Caco-2 (cell line): ENCODE results near the gene ATXN7L1. TPM values are rescaled to one million over a fixed set of nuclear protein-coding genes. Genes with fewer than 3 reads are reported as not detected.
"Not testable (repeated sequence)": the region's sequence is repeated elsewhere in the genome, so short reads cannot be mapped to it uniquely, and the experiment has no call there.

Experiments used
- BruUV-seq: library from RNA; stranded (reverse); fragments of 400-500 nt; replicated peaks from 2 replicates; lab custom pipeline; 2021; lab: Mats Ljungman, UMichigan
- CTCF ChIA-PET: fragments of 300-600 bp; sonication (Branson Sonifier 250); formaldehyde crosslinking; loops from one replicate; lab custom pipeline; 2022; ENCODE audit warnings: antibody characterized with exemption; lab: Charles Lee
- POLR2A ChIA-PET: fragments of 300-600 bp; sonication (Branson Sonifier 250); formaldehyde crosslinking; loops from one replicate; lab custom pipeline; 2022; ENCODE audit warnings: antibody characterized with exemption; lab: Charles Lee
- DNase-seq, 2 experiments: peaks; one replicate each; pipeline versions ENCODE4 v3.0.0 to v3.0.0-alpha.2; 2020 to 2022
- H3K27me3 ChIP-seq: replicated peaks from 2 replicates; pipeline ENCODE4 v1.6.0; 2011; ENCODE audit warnings: low read length; ENCODE audit not compliant: control insufficient read depth, insufficient read depth
- H3K36me3 ChIP-seq: 2 replicates; pipeline ENCODE4 v1.5.1; 2011; ENCODE audit warnings: low read length; ENCODE audit not compliant: control insufficient read depth, insufficient read depth
- H3K4me1 ChIP-seq: fragments of 250-450 bp; sonication (Bioruptor Pico); 2 replicates; pipeline ENCODE4 v1.5.1; 2020; ENCODE audit warnings: mild to moderate bottlenecking
- H3K4me3 ChIP-seq: 2 replicates; pipeline ENCODE4 v1.5.1; 2011; ENCODE audit warnings: low read depth, mild to moderate bottlenecking, control low read depth, low read length
- H3K9me3 ChIP-seq: fragments of 250-450 bp; sonication (Bioruptor Pico); 2 replicates; pipeline ENCODE4 v1.5.1; 2020; ENCODE audit warnings: mild to moderate bottlenecking, moderate library complexity
- H3K27ac Mint-ChIP-seq: one replicate; pipeline ENCODE4 v1.8.0; 2022; ENCODE audit warnings: mixed read lengths; ENCODE audit not compliant: unreplicated experiment
- H3K27me3 Mint-ChIP-seq: one replicate; pipeline ENCODE4 v1.8.0; 2022; ENCODE audit warnings: mixed read lengths; ENCODE audit not compliant: insufficient read depth, unreplicated experiment
- H3K36me3 Mint-ChIP-seq: one replicate; pipeline ENCODE4 v1.8.0; 2022; ENCODE audit warnings: mild to moderate bottlenecking, mixed read lengths; ENCODE audit not compliant: insufficient read depth, unreplicated experiment
- H3K4me1 Mint-ChIP-seq: one replicate; pipeline ENCODE4 v1.8.0; 2022; ENCODE audit warnings: low read depth, mixed read lengths; ENCODE audit not compliant: unreplicated experiment
- H3K4me3 Mint-ChIP-seq: one replicate; pipeline ENCODE4 v1.8.0; 2022; ENCODE audit warnings: mild to moderate bottlenecking, moderate library complexity, mixed read lengths; ENCODE audit not compliant: unreplicated experiment
- H3K9me3 Mint-ChIP-seq: one replicate; pipeline ENCODE4 v1.8.0; 2022; ENCODE audit warnings: mixed read lengths; ENCODE audit not compliant: unreplicated experiment
- CTCF ChIP-seq, 2 experiments: fragments of 200-600 bp in 1 of 2; IDR thresholded peaks; 1 replicate in 1 of 2; 2 replicates in 1 of 2; pipeline versions ENCODE4 v1.5.1 to v1.8.0; 2011 to 2022; ENCODE audit warnings: antibody characterized with exemption in 1 of 2, control low read depth in 1 of 2, inconsistent platforms in 1 of 2, low read depth in 1 of 2, low read length in 1 of 2, mild to moderate bottlenecking in 1 of 2, moderate library complexity in 1 of 2; ENCODE audit not compliant: insufficient read depth in 1 of 2, severe bottlenecking in 1 of 2, unreplicated experiment in 1 of 2
- intact Hi-C: fragments of 100-400 bp; cut with micrococcal nuclease; formaldehyde crosslinking; loops from one replicate; pipeline ENCODE4 v1.10.0; 2022; ENCODE audit not compliant: unreplicated experiment
- total RNA-seq: library from RNA; stranded (reverse); gene quantifications from 2 replicates; pipeline ENCODE4 v1.2.3, GENCODE V29; 2022

ATXN7L1 gene
- total RNA-seq, 1 experiment from 2014 or later, result 14.1 TPM

- Mint-ChIP-seq H3K27ac (no peak overlapping the region), H3K27me3 (no peaks in the 10 kb centered on the region), H3K4me3 (no peak overlapping the region), H3K36me3 (peaks cover 31% of the 10 kb centered on the region), H3K9me3 (peaks cover 34% of the 10 kb centered on the region), H3K4me1 (peaks cover 5% of the 10 kb centered on the region)
- H3K9me3 ChIP-seq, result peaks cover 22% of the 10 kb centered on the region
- TF ChIP-seq CTCF (IDR thresholded peaks at IDR 0.05; ENCODE audit: insufficient read depth in 1 of 2, low read depth in 1 of 2, low read length in 1 of 2, severe bottlenecking in 1 of 2, unreplicated experiment in 1 of 2), result no peak
- no peak for DNase-seq
- no peak overlapping the region for H3K4me3 ChIP-seq
- H3K4me1 ChIP-seq, result no peaks in the 10 kb centered on the region
- POLR2A ChIA-PET, result interaction anchor here (0.5 kb wide), 1 partner anchor 50 kb away, joined by 4 read pairs; no protein-coding TSS in a partner anchor
- CTCF ChIA-PET, result no interaction called here
- H3K27me3 ChIP-seq, result no peaks in the 10 kb centered on the region
- intact Hi-C loops, result no loop called here
- no peaks in the 10 kb centered on the region; the same call in 1 of the 2 replicates for H3K36me3 ChIP-seq
- BruUV-seq, result no TSS peak
These were observed 162.6 kb downstream of the ATXN7L1 start for GRCh38 chr7:105713488-105714465.

GRCh38 chr7:105712877-105713276, 163.5 kb downstream of the ATXN7L1 start:
- no peaks in the 10 kb centered on the region for H3K4me1 ChIP-seq
- no peak for DNase-seq
- TF ChIP-seq CTCF (IDR thresholded peaks at IDR 0.05; ENCODE audit: insufficient read depth in 1 of 2, low read depth in 1 of 2, low read length in 1 of 2, severe bottlenecking in 1 of 2, unreplicated experiment in 1 of 2), result no peak
- BruUV-seq, result no TSS peak
- Mint-ChIP-seq H3K27ac (no peak overlapping the region), H3K36me3 (peaks cover 31% of the 10 kb centered on the region), H3K4me1 (no peaks in the 10 kb centered on the region), H3K27me3 (no peaks in the 10 kb centered on the region), H3K4me3 (no peak overlapping the region), H3K9me3 (peaks cover 34% of the 10 kb centered on the region)
- H3K27me3 ChIP-seq, result no peaks in the 10 kb centered on the region
- H3K36me3 ChIP-seq, result no peaks in the 10 kb centered on the region; the same call in 1 of the 2 replicates
- ChIA-PET POLR2A (no interaction called here), CTCF (no interaction called here)
- peaks cover 22% of the 10 kb centered on the region for H3K9me3 ChIP-seq
- intact Hi-C loops, result no loop called here
- no peak overlapping the region for H3K4me3 ChIP-seq

- Histone ChIP-seq H3K9me3 (peaks cover 22% of the 10 kb centered on the region), H3K4me3 (no peak overlapping the region), H3K36me3 (no peaks in the 10 kb centered on the region; the same call in 1 of the 2 replicates), H3K27me3 (no peaks in the 10 kb centered on the region), H3K4me1 (no peaks in the 10 kb centered on the region)
- BruUV-seq, result no TSS peak
- POLR2A ChIA-PET, result no interaction called here
- DNase-seq, result no peak
- Mint-ChIP-seq H3K36me3 (peaks cover 31% of the 10 kb centered on the region), H3K4me3 (no peak overlapping the region), H3K4me1 (no peaks in the 10 kb centered on the region), H3K9me3 (peaks cover 34% of the 10 kb centered on the region), H3K27ac (no peak overlapping the region), H3K27me3 (no peaks in the 10 kb centered on the region)
- CTCF ChIA-PET, result no interaction called here
- no peak for TF ChIP-seq CTCF (IDR thresholded peaks at IDR 0.05; ENCODE audit: insufficient read depth in 1 of 2, low read depth in 1 of 2, low read length in 1 of 2, severe bottlenecking in 1 of 2, unreplicated experiment in 1 of 2)
- intact Hi-C loops, result no loop called here
These were observed 164.5 kb downstream of the ATXN7L1 start for GRCh38 chr7:105711726-105712402.

- H3K9me3 ChIP-seq, result peaks cover 22% of the 10 kb centered on the region
- H3K9me3 Mint-ChIP-seq, result peaks cover 34% of the 10 kb centered on the region
- H3K27ac Mint-ChIP-seq, H3K4me1 Mint-ChIP-seq, POLR2A ChIA-PET, CTCF ChIA-PET, H3K36me3 ChIP-seq, DNase-seq, H3K27me3 ChIP-seq, H3K4me3 ChIP-seq, intact Hi-C loops, BruUV-seq, H3K4me1 ChIP-seq, H3K4me3 Mint-ChIP-seq, H3K27me3 Mint-ChIP-seq: not testable (repeated sequence)
- H3K36me3 Mint-ChIP-seq, result peaks cover 31% of the 10 kb centered on the region
These were observed 165.7 kb downstream of the ATXN7L1 start for GRCh38 chr7:105710720-105711119.
